ENCODE measurements around the gene TRIM62. TPM values are rescaled to one million over a fixed set of nuclear protein-coding genes. Genes with fewer than 3 reads are reported as not detected.

The TRIM62 gene
- total RNA-seq, 1 donor from 2014 or later, result 8.8 TPM

DNA sequence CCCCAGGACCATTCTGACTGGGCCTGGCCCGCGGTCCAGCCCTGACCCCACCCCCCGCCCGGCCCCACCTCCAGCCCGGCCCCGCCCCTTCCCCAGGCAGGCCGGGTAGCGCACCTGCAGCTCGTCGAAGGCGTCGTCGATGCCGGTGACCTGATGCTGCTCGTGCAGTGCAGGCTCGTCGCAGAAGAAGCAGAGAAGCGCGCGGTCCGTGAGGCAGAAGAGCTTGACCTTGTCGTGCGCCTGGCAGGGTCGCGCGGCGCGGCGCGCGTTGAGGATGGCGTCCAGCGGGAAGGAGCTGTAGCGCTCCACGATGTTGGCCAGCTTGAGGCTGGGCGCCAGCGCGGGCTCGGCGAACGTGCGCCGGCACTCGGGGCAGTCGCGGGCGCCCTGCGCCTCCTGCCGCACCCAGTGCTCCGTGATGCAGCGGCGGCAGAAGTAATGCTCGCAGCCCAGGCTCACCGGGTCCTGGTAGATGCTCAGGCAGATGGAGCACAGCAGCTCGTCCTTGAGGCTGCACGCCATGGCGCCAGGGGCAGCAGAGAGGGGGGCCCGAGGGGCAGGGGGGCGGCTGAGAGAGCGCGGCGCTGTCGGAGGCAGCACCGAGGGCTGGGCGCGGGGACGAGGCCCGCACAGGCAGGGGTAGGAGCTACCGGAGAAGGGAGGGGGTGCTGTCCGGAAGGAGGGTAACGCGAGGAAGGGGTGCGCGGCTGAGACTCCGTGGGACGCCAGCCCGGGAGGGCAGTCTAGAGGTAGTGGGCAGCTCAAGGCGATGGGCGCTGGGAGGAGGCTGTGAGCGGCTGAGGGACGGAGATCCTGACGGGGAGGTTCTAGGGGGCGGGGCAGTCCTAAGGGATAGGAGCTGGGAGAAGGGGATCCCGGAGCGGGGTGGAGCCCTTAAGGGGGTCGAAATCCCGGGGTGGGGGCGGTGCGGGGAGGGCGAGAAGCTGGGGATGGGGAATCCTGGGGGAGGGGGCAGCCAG is 642 bp downstream of the TRIM62 start:
- DNase-seq (ENCODE audit: extremely low spot score in 2 of 2), result peak in 1 of 2 donors; percentile 83
- Histone ChIP-seq H3K4me3 (peak overlapping the region; percentile 72 to 76), H3K27ac (peak overlapping the region; percentile 51), H3K36me3 (no peaks in the 10 kb centered on the region), H3K9me3 (no peaks in the 10 kb centered on the region), H3K27me3 (no peaks in the 10 kb centered on the region), H3K4me1 (peaks cover 21% of the 10 kb centered on the region)
- intact Hi-C loops (cut with DNase I), result no loop called here
- TF ChIP-seq POLR2AphosphoS5 (IDR thresholded peaks at IDR 0.05; ENCODE audit: insufficient read depth in 1 of 2, low read depth in 1 of 2) (peak in 1 of 2 donors; percentile 32), POLR2A (IDR thresholded peaks at IDR 0.05) (no peak)
- TF ChIP-seq, protein P1, sequence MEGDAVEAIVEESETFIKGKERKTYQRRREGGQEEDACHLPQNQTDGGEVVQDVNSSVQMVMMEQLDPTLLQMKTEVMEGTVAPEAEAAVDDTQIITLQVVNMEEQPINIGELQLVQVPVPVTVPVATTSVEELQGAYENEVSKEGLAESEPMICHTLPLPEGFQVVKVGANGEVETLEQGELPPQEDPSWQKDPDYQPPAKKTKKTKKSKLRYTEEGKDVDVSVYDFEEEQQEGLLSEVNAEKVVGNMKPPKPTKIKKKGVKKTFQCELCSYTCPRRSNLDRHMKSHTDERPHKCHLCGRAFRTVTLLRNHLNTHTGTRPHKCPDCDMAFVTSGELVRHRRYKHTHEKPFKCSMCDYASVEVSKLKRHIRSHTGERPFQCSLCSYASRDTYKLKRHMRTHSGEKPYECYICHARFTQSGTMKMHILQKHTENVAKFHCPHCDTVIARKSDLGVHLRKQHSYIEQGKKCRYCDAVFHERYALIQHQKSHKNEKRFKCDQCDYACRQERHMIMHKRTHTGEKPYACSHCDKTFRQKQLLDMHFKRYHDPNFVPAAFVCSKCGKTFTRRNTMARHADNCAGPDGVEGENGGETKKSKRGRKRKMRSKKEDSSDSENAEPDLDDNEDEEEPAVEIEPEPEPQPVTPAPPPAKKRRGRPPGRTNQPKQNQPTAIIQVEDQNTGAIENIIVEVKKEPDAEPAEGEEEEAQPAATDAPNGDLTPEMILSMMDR (IDR thresholded peaks at IDR 0.05), result no peak

DNA sequence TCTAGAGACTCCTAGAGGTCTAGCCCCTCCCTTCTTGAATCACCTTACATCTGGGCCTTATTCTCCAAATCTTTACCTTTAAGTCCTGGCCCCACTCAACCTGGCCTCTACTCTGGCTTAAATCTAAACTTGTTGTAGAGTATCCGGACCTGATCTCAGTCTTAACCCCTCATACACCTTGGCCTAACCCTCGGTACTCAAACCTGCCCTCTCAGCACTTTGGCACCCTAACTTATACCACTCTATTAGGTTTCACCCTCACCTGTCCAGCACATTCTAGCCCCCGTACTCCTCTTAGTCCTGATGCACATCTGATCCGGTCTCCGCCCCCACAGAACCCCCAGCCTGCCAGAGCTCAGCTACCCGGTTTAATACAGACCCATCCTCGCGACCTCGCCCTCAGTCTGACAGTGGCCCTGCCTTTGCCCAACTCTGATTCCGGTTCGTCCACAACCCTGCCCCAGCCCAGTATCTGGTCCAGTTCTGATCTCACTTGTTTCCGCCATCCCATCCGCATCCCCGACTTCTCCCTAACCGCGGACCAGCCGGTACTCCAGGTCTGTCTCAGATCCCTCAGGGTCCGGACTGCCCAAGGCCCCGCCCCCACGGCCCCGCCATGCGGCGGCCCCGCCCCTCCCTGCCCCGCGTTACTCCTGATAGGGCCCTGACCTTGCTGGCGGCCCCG is 1.5 kb downstream of the TRIM62 start:
- Histone ChIP-seq H3K9me3 (no peaks in the 10 kb centered on the region), H3K27ac (no peak overlapping the region), H3K4me1 (peaks cover 21% of the 10 kb centered on the region), H3K27me3 (no peaks in the 10 kb centered on the region), H3K4me3 (peak overlapping the region; percentile 72 to 76), H3K36me3 (no peaks in the 10 kb centered on the region)
- intact Hi-C loops (cut with DNase I), result no loop called here
- TF ChIP-seq POLR2AphosphoS5 (IDR thresholded peaks at IDR 0.05; ENCODE audit: insufficient read depth in 1 of 2, low read depth in 1 of 2) (peak in 1 of 2 donors; percentile 2), POLR2A (IDR thresholded peaks at IDR 0.05) (no peak)
- TF ChIP-seq, protein P1 (IDR thresholded peaks at IDR 0.05), result no peak
- peak in 1 of 2 donors; percentile 93 for DNase-seq (ENCODE audit: extremely low spot score in 2 of 2)

DNA sequence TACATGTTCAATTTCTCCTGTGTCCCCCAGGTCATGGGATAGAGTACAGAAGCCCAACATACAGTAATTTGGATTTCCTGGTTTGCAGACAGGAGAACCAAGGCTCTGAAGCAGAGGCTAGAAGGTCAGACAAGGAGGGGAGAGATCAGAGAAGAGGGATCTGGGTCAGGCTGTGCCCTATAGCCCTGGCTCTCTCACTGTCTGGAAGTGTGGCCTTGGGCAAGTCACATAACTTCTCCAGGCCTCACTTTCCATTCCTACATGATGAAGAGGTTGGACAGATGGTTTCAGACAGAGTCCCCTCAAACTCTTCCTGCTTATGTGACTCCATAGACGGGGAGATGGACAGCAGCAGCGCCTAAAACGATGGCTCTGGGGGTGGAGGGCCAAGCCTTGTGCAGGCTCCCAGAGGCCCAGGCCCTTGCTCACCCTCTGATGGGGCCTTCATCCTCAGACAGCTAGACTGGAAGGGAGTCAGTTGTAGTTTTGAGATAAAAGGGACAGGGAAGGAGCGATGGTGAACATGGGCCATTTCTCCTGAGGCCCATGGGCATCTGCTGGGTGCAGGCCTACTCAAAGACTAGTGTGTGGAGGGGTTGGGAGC is 2.9 kb downstream of the TRIM62 start:
- TF ChIP-seq POLR2AphosphoS5 (IDR thresholded peaks at IDR 0.05; ENCODE audit: insufficient read depth in 1 of 2, low read depth in 1 of 2) (no peak), POLR2A (IDR thresholded peaks at IDR 0.05) (no peak)
- TF ChIP-seq, protein P1 (IDR thresholded peaks at IDR 0.05), result no peak
- H3K4me3 ChIP-seq, result no peak overlapping the region
- DNase-seq (ENCODE audit: extremely low spot score in 2 of 2), result peak; percentile 40 to 65
- no peaks in the 10 kb centered on the region for H3K36me3 ChIP-seq
- intact Hi-C loops (cut with DNase I), result no loop called here
- H3K27ac ChIP-seq, result no peak overlapping the region
- peaks cover 21% of the 10 kb centered on the region for H3K4me1 ChIP-seq
- no peaks in the 10 kb centered on the region for H3K9me3 ChIP-seq
- H3K27me3 ChIP-seq, result no peaks in the 10 kb centered on the region

DNA sequence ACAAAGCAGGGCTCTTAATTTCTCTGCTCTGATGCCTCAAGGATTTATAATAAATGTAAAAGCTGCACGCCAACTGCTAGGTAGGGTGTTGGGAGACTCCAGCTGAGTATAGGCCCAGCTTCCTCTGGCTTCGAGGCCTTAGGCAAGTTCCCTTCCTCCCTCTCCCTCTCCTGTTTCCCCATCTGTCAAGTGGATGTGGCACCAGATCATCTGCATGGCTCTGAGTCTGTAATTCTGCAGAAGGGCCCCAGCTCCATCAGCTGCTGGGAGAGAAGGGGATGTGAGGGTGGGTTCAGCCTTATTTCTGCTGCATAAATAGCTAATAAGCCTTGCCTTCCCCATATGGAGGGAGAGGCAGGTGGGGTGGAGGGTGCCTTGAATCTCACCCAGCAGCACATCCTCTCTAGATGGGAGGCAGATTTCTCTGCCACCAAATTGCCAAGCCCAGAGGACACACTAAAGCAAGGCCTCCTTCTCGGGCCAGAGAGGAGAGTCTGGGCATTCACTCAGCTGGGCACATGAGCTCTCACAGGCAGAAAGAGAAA is 3.8 kb downstream of the TRIM62 start:
- Histone ChIP-seq H3K36me3 (no peaks in the 10 kb centered on the region), H3K27ac (no peak overlapping the region), H3K4me3 (no peak overlapping the region), H3K9me3 (no peaks in the 10 kb centered on the region), H3K4me1 (peaks cover 21% of the 10 kb centered on the region), H3K27me3 (no peaks in the 10 kb centered on the region)
- intact Hi-C loops (cut with DNase I), result no loop called here
- TF ChIP-seq, protein P1 (IDR thresholded peaks at IDR 0.05), result no peak
- TF ChIP-seq POLR2AphosphoS5 (IDR thresholded peaks at IDR 0.05; ENCODE audit: insufficient read depth in 1 of 2, low read depth in 1 of 2), result no peak
- TF ChIP-seq POLR2A (IDR thresholded peaks at IDR 0.05), result no peak
- DNase-seq (ENCODE audit: extremely low spot score in 2 of 2), result peak in 1 of 2 donors; percentile 62

All from vagina (tissue), 2 donors.